HepG2 (cell line): ENCODE measurements around the gene ZFPL1. TPM values are rescaled to one million over a fixed set of nuclear protein-coding genes. Genes with fewer than 3 reads are reported as not detected.

Source experiments
- ATF7 ChIP-seq, 2 experiments: fragments of 450-650 bp in 1 of 2; sonication (generic) in 1 of 2; formaldehyde crosslinking in 1 of 2; IDR thresholded peaks; 2 replicates each; pipeline versions ENCODE4 v1.4.0 to v1.6.1; 2016 to 2020; ENCODE audit warnings: antibody characterized with exemption in 1 of 2, mild to moderate bottlenecking in 1 of 2, missing genetic modification reagents in 1 of 2
- JUN ChIP-seq: sonication (generic); formaldehyde crosslinking; IDR thresholded peaks from 2 replicates; pipeline ENCODE4 v1.4.0; 2020; ENCODE audit warnings: mild to moderate bottlenecking, missing genetic modification reagents
- KDM6A ChIP-seq: IDR thresholded peaks from 2 replicates; pipeline ENCODE4 v1.6.1; 2016; ENCODE audit warnings: low read depth
- PHF8 ChIP-seq: sonication (generic); formaldehyde crosslinking; IDR thresholded peaks from 2 replicates; pipeline ENCODE4 v1.5.0; 2020; ENCODE audit warnings: missing genetic modification reagents
- POLR2AphosphoS2 ChIP-seq: IDR thresholded peaks from 2 replicates; pipeline ENCODE4 v1.6.1; 2011; ENCODE audit warnings: low read depth, low read length, improper control_type of control experiment
- PTBP1 ChIP-seq: fragments of 200-400 bp; formaldehyde crosslinking; IDR thresholded peaks from 2 replicates; pipeline ENCODE4 v1.6.1; 2018; ENCODE audit warnings: low read length, low read depth; ENCODE audit not compliant: poor library complexity, severe bottlenecking
- SMAD9 ChIP-seq: sonication (generic); formaldehyde crosslinking; IDR thresholded peaks from 2 replicates; pipeline ENCODE4 v1.5.1; 2020; ENCODE audit warnings: mild to moderate bottlenecking, missing genetic modification reagents
- SP1 ChIP-seq, 2 experiments: fragments of 450-650 bp in 1 of 2; sonication (generic) in 1 of 2; formaldehyde crosslinking in 1 of 2; IDR thresholded peaks; 2 replicates each; pipeline versions ENCODE4 v1.4.0 to v1.6.1; 2016 to 2020; ENCODE audit warnings: missing genetic modification reagents in 1 of 2
- ZNF251 ChIP-seq: sonication (generic); formaldehyde crosslinking; IDR thresholded peaks from 2 replicates; pipeline ENCODE4 v1.9.0; 2021; ENCODE audit warnings: mild to moderate bottlenecking, missing genetic modification reagents
- ZNF260 ChIP-seq: sonication (generic); formaldehyde crosslinking; IDR thresholded peaks from 2 replicates; pipeline ENCODE4 v1.4.0; 2020; ENCODE audit warnings: missing genetic modification reagents, low read depth, mild to moderate bottlenecking, borderline replicate concordance
- ZNF709 ChIP-seq: sonication (generic); formaldehyde crosslinking; IDR thresholded peaks from 2 replicates; pipeline ENCODE4 v1.5.0; 2020; ENCODE audit warnings: mild to moderate bottlenecking, missing genetic modification reagents
- ZSCAN31 ChIP-seq: sonication (generic); formaldehyde crosslinking; IDR thresholded peaks from 2 replicates; pipeline ENCODE4 v1.5.0; 2020; ENCODE audit warnings: low read depth, mild to moderate bottlenecking, missing genetic modification reagents
- polyA plus RNA-seq, 8 experiments: library from polyadenylated mRNA; depleted of rRNA in 3 of 8; stranded (reverse) in 7 of 8; unstranded in 1 of 8; fragments of >200 nt; fragmentation: Illumina TruSeq in 4 of 8; extraction: Trizol in 4 of 8; gene quantifications; 2 replicates each; pipeline versions ENCODE4 v1.2.1 to v1.2.3, GENCODE V29; 2011 to 2016; ENCODE audit warnings: low read depth in 4 of 8, missing spikeins in 1 of 8, mixed read lengths in 1 of 8; ENCODE audit not compliant: insufficient read depth in 1 of 8
- total RNA-seq, 5 experiments: library from RNA; depleted of rRNA; stranded (reverse); fragments of >200 nt; fragmentation: Illumina TruSeq; extraction: Trizol; gene quantifications; 2 replicates each; pipeline ENCODE4 v1.2.3, GENCODE V29; 2016; ENCODE audit warnings: low read depth in 1 of 5
- TF ChIP-seq, protein P1 (sequence below): sonication (generic); formaldehyde crosslinking; IDR thresholded peaks from 2 replicates; pipeline ENCODE4 v1.4.0; 2020; ENCODE audit warnings: mild to moderate bottlenecking, missing genetic modification reagents
- TF ChIP-seq, protein P2 (sequence below): sonication (generic); formaldehyde crosslinking; IDR thresholded peaks from 2 replicates; pipeline ENCODE4 v1.8.1; 2023; ENCODE audit warnings: missing genetic modification reagents, inconsistent platforms, borderline replicate concordance
- TF ChIP-seq, protein P3 (sequence below): sonication (generic); formaldehyde crosslinking; conservative IDR thresholded peaks from 2 replicates; pipeline ENCODE4 v1.4.0; 2020; ENCODE audit warnings: mild to moderate bottlenecking, missing genetic modification reagents, moderate library complexity
- TF ChIP-seq, protein P4 (sequence below): sonication (generic); formaldehyde crosslinking; IDR thresholded peaks from 2 replicates; pipeline ENCODE4 v1.5.0; 2020; ENCODE audit warnings: mild to moderate bottlenecking, missing genetic modification reagents, borderline replicate concordance

Gene ZFPL1
- total and polyA plus RNA-seq, 2 of the 13 experiments (the other 11 are each of a cell fraction or from before 2014, with no cell fraction given) = 32.2 to 56.0 TPM

DNA sequence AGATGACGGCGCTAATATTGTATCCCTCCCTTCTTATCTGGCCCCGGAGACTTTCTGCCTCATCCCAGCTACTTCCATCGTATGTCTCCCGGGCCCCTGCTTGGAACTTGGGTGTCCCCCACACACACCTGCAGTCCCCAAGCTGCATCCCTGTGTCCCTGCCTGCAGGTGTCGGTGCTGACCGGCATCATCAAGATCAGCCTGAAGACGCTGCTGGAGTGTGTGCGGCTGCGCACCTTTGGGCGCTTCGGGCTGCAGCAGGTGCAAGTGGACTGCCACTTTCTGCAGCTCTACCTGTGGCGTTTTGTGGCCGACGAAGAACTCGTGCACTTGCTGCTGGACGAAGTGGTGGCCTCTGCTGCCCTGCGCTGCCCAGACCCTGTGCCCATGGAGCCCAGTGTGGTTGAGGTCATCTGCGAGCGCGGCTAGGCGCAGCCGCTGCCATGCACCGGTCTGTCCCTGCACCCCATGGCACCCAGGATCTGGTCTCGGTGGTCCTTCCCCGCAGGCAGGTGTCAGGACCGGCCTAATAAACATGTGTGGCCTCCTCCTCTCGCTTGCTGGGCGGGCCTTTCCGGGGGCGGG, 27.2 kb downstream of the ZFPL1 start (continued):
- TF ChIP-seq POLR2AphosphoS2 (no peak), SMAD9 (CRISPR knock-in tag) (0 out of 2 replicates have a peak, but pooled peaks have one; percentile 60), JUN (CRISPR knock-in tag) (peak; percentile 24; the same call in 1 of the 2 replicates), ZNF709 (CRISPR knock-in tag) (peak; percentile 45; the same call in 1 of the 2 replicates), PTBP1 (peak; percentile 19), ATF7 (IDR thresholded peaks at IDR 0.05) (no peak), ATF7 (CRISPR knock-in tag; IDR thresholded peaks at IDR 0.05) (no peak), ZNF260 (CRISPR knock-in tag) (0 out of 2 replicates have a peak, but pooled peaks have one; percentile 37), KDM6A (CRISPR knock-in tag) (no peak), ZNF251 (CRISPR knock-in tag) (no peak; the same call in 1 of the 2 replicates), SP1 (IDR thresholded peaks at IDR 0.05) (no peak), SP1 (CRISPR knock-in tag; IDR thresholded peaks at IDR 0.05) (no peak), PHF8 (CRISPR knock-in tag) (no peak), ZSCAN31 (CRISPR knock-in tag) (no peak)
- TF ChIP-seq, protein P1, sequence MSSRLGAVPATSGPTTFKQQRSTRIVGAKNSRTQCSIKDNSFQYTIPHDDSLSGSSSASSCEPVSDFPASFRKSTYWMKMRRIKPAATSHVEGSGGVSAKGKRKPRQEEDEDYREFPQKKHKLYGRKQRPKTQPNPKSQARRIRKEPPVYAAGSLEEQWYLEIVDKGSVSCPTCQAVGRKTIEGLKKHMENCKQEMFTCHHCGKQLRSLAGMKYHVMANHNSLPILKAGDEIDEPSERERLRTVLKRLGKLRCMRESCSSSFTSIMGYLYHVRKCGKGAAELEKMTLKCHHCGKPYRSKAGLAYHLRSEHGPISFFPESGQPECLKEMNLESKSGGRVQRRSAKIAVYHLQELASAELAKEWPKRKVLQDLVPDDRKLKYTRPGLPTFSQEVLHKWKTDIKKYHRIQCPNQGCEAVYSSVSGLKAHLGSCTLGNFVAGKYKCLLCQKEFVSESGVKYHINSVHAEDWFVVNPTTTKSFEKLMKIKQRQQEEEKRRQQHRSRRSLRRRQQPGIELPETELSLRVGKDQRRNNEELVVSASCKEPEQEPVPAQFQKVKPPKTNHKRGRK = 0 out of 2 replicates have a peak, but pooled peaks have one; percentile 37
- TF ChIP-seq, protein P2, sequence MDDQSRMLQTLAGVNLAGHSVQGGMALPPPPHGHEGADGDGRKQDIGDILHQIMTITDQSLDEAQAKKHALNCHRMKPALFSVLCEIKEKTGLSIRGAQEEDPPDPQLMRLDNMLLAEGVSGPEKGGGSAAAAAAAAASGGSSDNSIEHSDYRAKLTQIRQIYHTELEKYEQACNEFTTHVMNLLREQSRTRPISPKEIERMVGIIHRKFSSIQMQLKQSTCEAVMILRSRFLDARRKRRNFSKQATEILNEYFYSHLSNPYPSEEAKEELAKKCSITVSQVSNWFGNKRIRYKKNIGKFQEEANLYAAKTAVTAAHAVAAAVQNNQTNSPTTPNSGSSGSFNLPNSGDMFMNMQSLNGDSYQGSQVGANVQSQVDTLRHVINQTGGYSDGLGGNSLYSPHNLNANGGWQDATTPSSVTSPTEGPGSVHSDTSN (CRISPR knock-in tag) = no peak
- TF ChIP-seq, protein P3, sequence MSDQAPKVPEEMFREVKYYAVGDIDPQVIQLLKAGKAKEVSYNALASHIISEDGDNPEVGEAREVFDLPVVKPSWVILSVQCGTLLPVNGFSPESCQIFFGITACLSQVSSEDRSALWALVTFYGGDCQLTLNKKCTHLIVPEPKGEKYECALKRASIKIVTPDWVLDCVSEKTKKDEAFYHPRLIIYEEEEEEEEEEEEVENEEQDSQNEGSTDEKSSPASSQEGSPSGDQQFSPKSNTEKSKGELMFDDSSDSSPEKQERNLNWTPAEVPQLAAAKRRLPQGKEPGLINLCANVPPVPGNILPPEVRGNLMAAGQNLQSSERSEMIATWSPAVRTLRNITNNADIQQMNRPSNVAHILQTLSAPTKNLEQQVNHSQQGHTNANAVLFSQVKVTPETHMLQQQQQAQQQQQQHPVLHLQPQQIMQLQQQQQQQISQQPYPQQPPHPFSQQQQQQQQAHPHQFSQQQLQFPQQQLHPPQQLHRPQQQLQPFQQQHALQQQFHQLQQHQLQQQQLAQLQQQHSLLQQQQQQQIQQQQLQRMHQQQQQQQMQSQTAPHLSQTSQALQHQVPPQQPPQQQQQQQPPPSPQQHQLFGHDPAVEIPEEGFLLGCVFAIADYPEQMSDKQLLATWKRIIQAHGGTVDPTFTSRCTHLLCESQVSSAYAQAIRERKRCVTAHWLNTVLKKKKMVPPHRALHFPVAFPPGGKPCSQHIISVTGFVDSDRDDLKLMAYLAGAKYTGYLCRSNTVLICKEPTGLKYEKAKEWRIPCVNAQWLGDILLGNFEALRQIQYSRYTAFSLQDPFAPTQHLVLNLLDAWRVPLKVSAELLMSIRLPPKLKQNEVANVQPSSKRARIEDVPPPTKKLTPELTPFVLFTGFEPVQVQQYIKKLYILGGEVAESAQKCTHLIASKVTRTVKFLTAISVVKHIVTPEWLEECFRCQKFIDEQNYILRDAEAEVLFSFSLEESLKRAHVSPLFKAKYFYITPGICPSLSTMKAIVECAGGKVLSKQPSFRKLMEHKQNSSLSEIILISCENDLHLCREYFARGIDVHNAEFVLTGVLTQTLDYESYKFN = 0 out of 2 replicates have a peak, but pooled peaks have one; percentile 35
- TF ChIP-seq, protein P4, sequence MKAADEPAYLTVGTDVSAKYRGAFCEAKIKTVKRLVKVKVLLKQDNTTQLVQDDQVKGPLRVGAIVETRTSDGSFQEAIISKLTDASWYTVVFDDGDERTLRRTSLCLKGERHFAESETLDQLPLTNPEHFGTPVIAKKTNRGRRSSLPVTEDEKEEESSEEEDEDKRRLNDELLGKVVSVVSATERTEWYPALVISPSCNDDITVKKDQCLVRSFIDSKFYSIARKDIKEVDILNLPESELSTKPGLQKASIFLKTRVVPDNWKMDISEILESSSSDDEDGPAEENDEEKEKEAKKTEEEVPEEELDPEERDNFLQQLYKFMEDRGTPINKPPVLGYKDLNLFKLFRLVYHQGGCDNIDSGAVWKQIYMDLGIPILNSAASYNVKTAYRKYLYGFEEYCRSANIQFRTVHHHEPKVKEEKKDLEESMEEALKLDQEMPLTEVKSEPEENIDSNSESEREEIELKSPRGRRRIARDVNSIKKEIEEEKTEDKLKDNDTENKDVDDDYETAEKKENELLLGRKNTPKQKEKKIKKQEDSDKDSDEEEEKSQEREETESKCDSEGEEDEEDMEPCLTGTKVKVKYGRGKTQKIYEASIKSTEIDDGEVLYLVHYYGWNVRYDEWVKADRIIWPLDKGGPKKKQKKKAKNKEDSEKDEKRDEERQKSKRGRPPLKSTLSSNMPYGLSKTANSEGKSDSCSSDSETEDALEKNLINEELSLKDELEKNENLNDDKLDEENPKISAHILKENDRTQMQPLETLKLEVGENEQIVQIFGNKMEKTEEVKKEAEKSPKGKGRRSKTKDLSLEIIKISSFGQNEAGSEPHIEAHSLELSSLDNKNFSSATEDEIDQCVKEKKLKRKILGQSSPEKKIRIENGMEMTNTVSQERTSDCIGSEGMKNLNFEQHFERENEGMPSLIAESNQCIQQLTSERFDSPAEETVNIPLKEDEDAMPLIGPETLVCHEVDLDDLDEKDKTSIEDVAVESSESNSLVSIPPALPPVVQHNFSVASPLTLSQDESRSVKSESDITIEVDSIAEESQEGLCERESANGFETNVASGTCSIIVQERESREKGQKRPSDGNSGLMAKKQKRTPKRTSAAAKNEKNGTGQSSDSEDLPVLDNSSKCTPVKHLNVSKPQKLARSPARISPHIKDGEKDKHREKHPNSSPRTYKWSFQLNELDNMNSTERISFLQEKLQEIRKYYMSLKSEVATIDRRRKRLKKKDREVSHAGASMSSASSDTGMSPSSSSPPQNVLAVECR (CRISPR knock-in tag) = peak; percentile 59; the same call in 1 of the 2 replicates
